ENCODE measurements around the gene POLR3C. TPM values are rescaled to one million over a fixed set of nuclear protein-coding genes. Genes with fewer than 3 reads are reported as not detected.
A peak's percentile ranks its signal among the peaks of the same experiment; 100 is the strongest.

The POLR3C gene
- total RNA-seq, 1 donor from 2014 or later: 30.7 TPM

GRCh38 chr1:145877923-145878486 lies 54.0 kb downstream of the POLR3C start:
- Mint-ChIP-seq H3K4me3 (ENCODE audit: unreplicated experiment) (no peak overlapping the region), H3K27me3 (ENCODE audit: low read depth) (peaks cover 4% of the 10 kb centered on the region), H3K9me3 (ENCODE audit: low read depth) (no peaks in the 10 kb centered on the region), H3K27ac (ENCODE audit: unreplicated experiment) (no peak overlapping the region), H3K36me3 (ENCODE audit: low read depth) (no peaks in the 10 kb centered on the region), H3K4me1 (ENCODE audit: low read depth) (no peaks in the 10 kb centered on the region)
- DNase-seq (ENCODE audit: low spot score): no peak
- TF ChIP-seq CTCF (IDR thresholded peaks at IDR 0.05): no peak

- Mint-ChIP-seq H3K27ac (ENCODE audit: unreplicated experiment) (no peak overlapping the region), H3K4me3 (ENCODE audit: unreplicated experiment) (no peak overlapping the region), H3K4me1 (ENCODE audit: low read depth) (no peaks in the 10 kb centered on the region), H3K27me3 (ENCODE audit: low read depth) (peaks cover 3% of the 10 kb centered on the region), H3K9me3 (ENCODE audit: low read depth) (no peaks in the 10 kb centered on the region), H3K36me3 (ENCODE audit: low read depth) (no peaks in the 10 kb centered on the region)
- no peak for TF ChIP-seq CTCF (IDR thresholded peaks at IDR 0.05)
- no peak for DNase-seq (ENCODE audit: low spot score)
Measured at GRCh38 chr1:145878724-145879123, 54.7 kb downstream of the POLR3C start.

DNA sequence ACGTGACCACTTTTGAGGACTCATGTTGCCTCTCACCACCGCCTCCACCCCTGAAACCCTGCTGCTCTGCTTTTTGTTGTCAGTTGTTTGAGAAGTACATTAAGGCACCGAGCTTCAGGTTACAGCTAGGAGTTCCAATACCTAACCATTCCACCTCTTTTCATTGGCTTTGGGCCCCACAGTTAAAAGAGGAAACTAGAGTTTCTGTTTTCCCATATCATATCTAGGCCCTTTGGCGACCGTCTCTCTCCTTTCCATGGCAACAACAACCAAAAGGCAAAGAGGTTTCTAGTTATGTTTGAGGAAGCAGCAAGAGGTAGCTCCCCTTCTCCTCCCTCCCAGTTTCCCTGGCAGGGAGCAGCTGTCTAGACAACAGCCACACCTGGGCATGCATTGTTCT lies 55.8 kb downstream of the POLR3C start:
- TF ChIP-seq CTCF (IDR thresholded peaks at IDR 0.05): no peak
- H3K36me3 Mint-ChIP-seq (ENCODE audit: low read depth): no peaks in the 10 kb centered on the region
- peaks cover 4% of the 10 kb centered on the region for H3K4me1 Mint-ChIP-seq (ENCODE audit: low read depth)
- DNase-seq (ENCODE audit: low spot score): no peak
- H3K27me3 Mint-ChIP-seq (ENCODE audit: low read depth): peaks cover 2% of the 10 kb centered on the region
- H3K27ac Mint-ChIP-seq (ENCODE audit: unreplicated experiment): no peak overlapping the region
- no peaks in the 10 kb centered on the region for H3K9me3 Mint-ChIP-seq (ENCODE audit: low read depth)
- H3K4me3 Mint-ChIP-seq (ENCODE audit: unreplicated experiment): no peak overlapping the region

GRCh38 chr1:145884675-145885074 lies 60.7 kb downstream of the POLR3C start:
- H3K4me3 Mint-ChIP-seq (ENCODE audit: unreplicated experiment): peak overlapping the region; percentile 83
- no peaks in the 10 kb centered on the region for H3K36me3 Mint-ChIP-seq (ENCODE audit: low read depth)
- TF ChIP-seq CTCF (IDR thresholded peaks at IDR 0.05): no peak
- H3K4me1 Mint-ChIP-seq (ENCODE audit: low read depth): peaks cover 27% of the 10 kb centered on the region
- no peak overlapping the region for H3K27ac Mint-ChIP-seq (ENCODE audit: unreplicated experiment)
- no peaks in the 10 kb centered on the region for H3K9me3 Mint-ChIP-seq (ENCODE audit: low read depth)
- DNase-seq (ENCODE audit: low spot score): no peak
- H3K27me3 Mint-ChIP-seq (ENCODE audit: low read depth): peaks cover 7% of the 10 kb centered on the region

- no peaks in the 10 kb centered on the region for H3K9me3 Mint-ChIP-seq (ENCODE audit: low read depth)
- H3K27me3 Mint-ChIP-seq (ENCODE audit: low read depth): peaks cover 7% of the 10 kb centered on the region
- no peak for DNase-seq (ENCODE audit: low spot score)
- H3K4me3 Mint-ChIP-seq (ENCODE audit: unreplicated experiment): peak within 1 kb of the TSS; percentile 83
- H3K27ac Mint-ChIP-seq (ENCODE audit: unreplicated experiment): no peak within 1 kb of the TSS
- no peak for TF ChIP-seq CTCF (IDR thresholded peaks at IDR 0.05)
- H3K36me3 Mint-ChIP-seq (ENCODE audit: low read depth): no peaks in the 10 kb centered on the region
- H3K4me1 Mint-ChIP-seq (ENCODE audit: low read depth): peaks cover 36% of the 10 kb centered on the region
Measured at GRCh38 chr1:145885738-145886287, 61.8 kb downstream of the POLR3C start, which contains the start of gene ANKRD35. ANKRD35 (minus strand) TSS chr1:145885866; CDS start chr1:145885758, 108 bp downstream.
